NCI-H524 (cell line): ENCODE measurements around the gene TFCP2L1.

ENCODE experiments used
- DNase-seq, 2 experiments: peaks; one replicate each; lab custom pipeline; 2025; lab: John Stamatoyannopoulos, UW

Gene TFCP2L1

GRCh38 chr2:121219866-121220265, 65.1 kb downstream of the TFCP2L1 start:
- DNase-seq = no peak

GRCh38 chr2:121218386-121218938, 66.5 kb downstream of the TFCP2L1 start:
- DNase-seq = no peak

GRCh38 chr2:121217627-121218026, 67.4 kb downstream of the TFCP2L1 start:
- DNase-seq = no peak

- DNase-seq = no peak
Measured at GRCh38 chr2:121214296-121214695, 70.7 kb downstream of the TFCP2L1 start.

- DNase-seq = no peak
Measured at GRCh38 chr2:121213386-121213785, 71.6 kb downstream of the TFCP2L1 start.

- no peak for DNase-seq
Measured at GRCh38 chr2:121212661-121213325, 72.2 kb downstream of the TFCP2L1 start.

GRCh38 chr2:121211689-121212151, 73.3 kb downstream of the TFCP2L1 start:
- peak in 1 of 2 experiments; percentile 57 for DNase-seq

GRCh38 chr2:121211251-121211650, 73.8 kb downstream of the TFCP2L1 start:
- no peak for DNase-seq

GRCh38 chr2:121210691-121211090, 74.3 kb downstream of the TFCP2L1 start:
- DNase-seq = peak in 1 of 2 experiments; percentile 25

- DNase-seq = no peak
Measured at GRCh38 chr2:121209014-121209610, 75.9 kb downstream of the TFCP2L1 start.

- no peak for DNase-seq
Measured at GRCh38 chr2:121207494-121207893, 77.5 kb downstream of the TFCP2L1 start.

- DNase-seq = no peak
Measured at GRCh38 chr2:121205321-121205942, 79.6 kb downstream of the TFCP2L1 start.

- DNase-seq = no peak
Measured at GRCh38 chr2:121203591-121204249, 81.3 kb downstream of the TFCP2L1 start.

GRCh38 chr2:121202541-121203310, 82.3 kb downstream of the TFCP2L1 start:
- no peak for DNase-seq

GRCh38 chr2:121201796-121202195, 83.2 kb downstream of the TFCP2L1 start:
- no peak for DNase-seq

GRCh38 chr2:121200419-121201315, 84.3 kb downstream of the TFCP2L1 start:
- no peak for DNase-seq

GRCh38 chr2:121200011-121200347, 85.0 kb downstream of the TFCP2L1 start:
- no peak for DNase-seq

GRCh38 chr2:121199281-121200010, 85.6 kb downstream of the TFCP2L1 start:
- DNase-seq = no peak

- DNase-seq = no peak
Measured at GRCh38 chr2:121197369-121198091, 87.5 kb downstream of the TFCP2L1 start.

GRCh38 chr2:121196849-121197155, 88.2 kb downstream of the TFCP2L1 start:
- no peak for DNase-seq
